ENCODE results near the gene NTN1.

Gene NTN1

GRCh38 chr17:9057310-9057709 lies 36.0 kb downstream of the NTN1 start:
- H3K79me2 ChIP-seq (ENCODE audit: insufficient read depth, low read length) = no peaks in the 10 kb centered on the region
- H3K9me3 ChIP-seq (ENCODE audit: low read length) = no peaks in the 10 kb centered on the region
- H3F3A ChIP-seq (ENCODE audit: insufficient read depth, low read length) = no peaks in the 10 kb centered on the region
- no peak for TF ChIP-seq EZH2 (IDR thresholded peaks at IDR 0.05; ENCODE audit: borderline replicate concordance, low read length)
- TF ChIP-seq, protein P1, sequence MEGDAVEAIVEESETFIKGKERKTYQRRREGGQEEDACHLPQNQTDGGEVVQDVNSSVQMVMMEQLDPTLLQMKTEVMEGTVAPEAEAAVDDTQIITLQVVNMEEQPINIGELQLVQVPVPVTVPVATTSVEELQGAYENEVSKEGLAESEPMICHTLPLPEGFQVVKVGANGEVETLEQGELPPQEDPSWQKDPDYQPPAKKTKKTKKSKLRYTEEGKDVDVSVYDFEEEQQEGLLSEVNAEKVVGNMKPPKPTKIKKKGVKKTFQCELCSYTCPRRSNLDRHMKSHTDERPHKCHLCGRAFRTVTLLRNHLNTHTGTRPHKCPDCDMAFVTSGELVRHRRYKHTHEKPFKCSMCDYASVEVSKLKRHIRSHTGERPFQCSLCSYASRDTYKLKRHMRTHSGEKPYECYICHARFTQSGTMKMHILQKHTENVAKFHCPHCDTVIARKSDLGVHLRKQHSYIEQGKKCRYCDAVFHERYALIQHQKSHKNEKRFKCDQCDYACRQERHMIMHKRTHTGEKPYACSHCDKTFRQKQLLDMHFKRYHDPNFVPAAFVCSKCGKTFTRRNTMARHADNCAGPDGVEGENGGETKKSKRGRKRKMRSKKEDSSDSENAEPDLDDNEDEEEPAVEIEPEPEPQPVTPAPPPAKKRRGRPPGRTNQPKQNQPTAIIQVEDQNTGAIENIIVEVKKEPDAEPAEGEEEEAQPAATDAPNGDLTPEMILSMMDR (IDR thresholded peaks at IDR 0.05; ENCODE audit: low read length) = no peak
- H3K27ac ChIP-seq (ENCODE audit: low read depth, low read length, poor library complexity, severe bottlenecking) = no peak overlapping the region
- no peaks in the 10 kb centered on the region for H3K4me1 ChIP-seq (ENCODE audit: insufficient read depth, low read length, severe bottlenecking)
- H3K27me3 ChIP-seq (ENCODE audit: insufficient read depth, low read length) = no peaks in the 10 kb centered on the region; the same call in 1 of the 2 replicates
- no peak overlapping the region for H2AFZ ChIP-seq (ENCODE audit: low read length)
- H3K9ac ChIP-seq (ENCODE audit: low read length) = no peak overlapping the region
- no peak overlapping the region for H3K4me2 ChIP-seq (ENCODE audit: low read length)
- H3K9me2 ChIP-seq (ENCODE audit: low read depth, low read length) = no peaks in the 10 kb centered on the region
- no peak overlapping the region for H3K4me3 ChIP-seq (ENCODE audit: low read depth, low read length, poor library complexity, severe bottlenecking)
- no peaks in the 10 kb centered on the region for H3K36me3 ChIP-seq (ENCODE audit: insufficient read depth, low read length)
- H4K20me1 ChIP-seq (ENCODE audit: insufficient read depth, low read length) = no peaks in the 10 kb centered on the region

- no peaks in the 10 kb centered on the region for H3K4me1 ChIP-seq (ENCODE audit: insufficient read depth, low read length, severe bottlenecking)
- H3F3A ChIP-seq (ENCODE audit: insufficient read depth, low read length) = no peaks in the 10 kb centered on the region
- no peak overlapping the region for H3K9ac ChIP-seq (ENCODE audit: low read length)
- no peak overlapping the region for H2AFZ ChIP-seq (ENCODE audit: low read length)
- no peaks in the 10 kb centered on the region for H3K9me2 ChIP-seq (ENCODE audit: low read depth, low read length)
- no peaks in the 10 kb centered on the region for H3K36me3 ChIP-seq (ENCODE audit: insufficient read depth, low read length)
- no peaks in the 10 kb centered on the region for H3K79me2 ChIP-seq (ENCODE audit: insufficient read depth, low read length)
- no peak overlapping the region for H3K27ac ChIP-seq (ENCODE audit: low read depth, low read length, poor library complexity, severe bottlenecking)
- no peaks in the 10 kb centered on the region; the same call in 1 of the 2 replicates for H3K27me3 ChIP-seq (ENCODE audit: insufficient read depth, low read length)
- H3K4me2 ChIP-seq (ENCODE audit: low read length) = no peak overlapping the region
- no peaks in the 10 kb centered on the region for H3K9me3 ChIP-seq (ENCODE audit: low read length)
- H3K4me3 ChIP-seq (ENCODE audit: low read depth, low read length, poor library complexity, severe bottlenecking) = no peak overlapping the region
- no peak for TF ChIP-seq EZH2 (IDR thresholded peaks at IDR 0.05; ENCODE audit: borderline replicate concordance, low read length)
- TF ChIP-seq, protein P1 (IDR thresholded peaks at IDR 0.05; ENCODE audit: low read length) = no peak
- H4K20me1 ChIP-seq (ENCODE audit: insufficient read depth, low read length) = no peaks in the 10 kb centered on the region
Measured at GRCh38 chr17:9062399-9062902, 41.1 kb downstream of the NTN1 start.

DNA sequence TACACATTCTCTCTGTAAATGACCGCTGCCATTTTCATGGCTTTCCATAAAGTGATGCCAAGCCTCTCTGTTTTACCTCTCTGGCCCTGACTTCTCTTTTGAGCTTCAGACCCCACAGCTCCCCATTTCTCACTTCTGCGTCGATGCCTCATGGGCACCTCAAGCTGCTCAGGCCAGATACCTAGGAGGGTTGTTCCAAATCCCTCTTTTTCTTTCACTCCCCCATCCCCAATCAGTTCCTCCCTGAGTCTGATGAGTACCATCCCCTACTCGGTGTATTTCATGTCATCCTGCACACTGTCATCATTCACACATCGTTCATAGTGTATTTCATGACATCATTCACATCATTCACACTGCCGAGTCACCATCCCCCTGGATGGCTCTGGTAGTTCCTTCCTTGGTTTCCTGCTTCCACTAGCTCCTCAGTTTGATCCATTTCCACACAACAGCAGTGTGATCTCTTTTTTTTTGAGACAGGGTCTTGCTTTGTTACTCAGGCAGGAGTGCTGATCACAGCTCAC lies 43.1 kb downstream of the NTN1 start:
- H3F3A ChIP-seq (ENCODE audit: insufficient read depth, low read length) = no peaks in the 10 kb centered on the region
- no peaks in the 10 kb centered on the region for H4K20me1 ChIP-seq (ENCODE audit: insufficient read depth, low read length)

More for the DNA sequence above, 43.1 kb downstream of the NTN1 start:
- H3K9ac ChIP-seq (ENCODE audit: low read length) = no peak overlapping the region
- no peak overlapping the region for H2AFZ ChIP-seq (ENCODE audit: low read length)
- no peaks in the 10 kb centered on the region for H3K36me3 ChIP-seq (ENCODE audit: insufficient read depth, low read length)
- H3K9me3 ChIP-seq (ENCODE audit: low read length) = no peaks in the 10 kb centered on the region
- H3K4me3 ChIP-seq (ENCODE audit: low read depth, low read length, poor library complexity, severe bottlenecking) = no peak overlapping the region
- H3K79me2 ChIP-seq (ENCODE audit: insufficient read depth, low read length) = no peaks in the 10 kb centered on the region
- no peak overlapping the region for H3K27ac ChIP-seq (ENCODE audit: low read depth, low read length, poor library complexity, severe bottlenecking)
- no peaks in the 10 kb centered on the region for H3K4me1 ChIP-seq (ENCODE audit: insufficient read depth, low read length, severe bottlenecking)
- no peak overlapping the region for H3K4me2 ChIP-seq (ENCODE audit: low read length)
- TF ChIP-seq, protein P1 (IDR thresholded peaks at IDR 0.05; ENCODE audit: low read length) = no peak
- TF ChIP-seq EZH2 (IDR thresholded peaks at IDR 0.05; ENCODE audit: borderline replicate concordance, low read length) = no peak
- H3K9me2 ChIP-seq (ENCODE audit: low read depth, low read length) = no peaks in the 10 kb centered on the region
- no peaks in the 10 kb centered on the region; the same call in 1 of the 2 replicates for H3K27me3 ChIP-seq (ENCODE audit: insufficient read depth, low read length)

All from OCI-LY1 (cell line).